ENCODE results near the gene FKBP15.

The FKBP15 gene

DNA sequence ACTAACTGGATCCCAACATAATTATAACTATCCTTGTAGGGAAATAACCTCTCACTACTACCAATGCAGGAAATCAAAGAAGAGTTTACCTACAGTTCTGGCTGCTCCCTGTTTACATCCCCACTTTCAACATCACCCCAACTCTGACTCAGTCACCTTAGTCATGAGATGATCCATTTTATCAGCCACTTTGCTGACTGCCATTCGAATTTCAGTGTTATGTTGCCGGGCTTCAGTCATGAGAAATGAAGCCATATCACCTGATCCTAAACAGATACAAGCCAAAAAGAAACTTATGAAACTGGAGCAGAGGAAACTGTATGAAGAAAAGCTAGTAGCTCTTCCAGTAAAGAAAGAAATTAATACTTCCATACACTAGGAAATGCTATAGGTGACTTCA lies 36.5 kb downstream of the FKBP15 start:
- no peak for DNase-seq (ENCODE audit: low read depth, low spot score)

GRCh38 chr9:113183956-113184488 lies 37.1 kb downstream of the FKBP15 start:
- no peak for DNase-seq (ENCODE audit: low read depth, low spot score)

DNA sequence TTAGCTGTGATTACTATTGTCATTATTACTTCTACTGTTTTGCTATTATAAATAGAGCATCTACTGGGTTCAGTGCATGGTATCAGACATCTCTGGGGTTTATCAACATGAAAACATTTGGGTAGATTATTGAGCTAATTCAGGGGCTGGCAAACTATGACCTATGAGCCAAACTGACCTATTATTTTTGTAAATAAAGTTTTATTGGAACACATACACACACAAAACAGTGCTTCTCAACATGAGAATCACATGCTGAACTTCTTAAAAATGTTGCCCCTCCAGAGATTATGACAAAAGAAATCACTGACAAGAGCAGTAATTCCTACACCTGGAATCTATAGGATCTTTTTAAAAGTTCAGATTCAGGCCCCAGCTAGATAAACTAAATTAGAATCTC lies 39.9 kb downstream of the FKBP15 start:
- DNase-seq (ENCODE audit: low read depth, low spot score): no peak

- DNase-seq (ENCODE audit: low read depth, low spot score): no peak
Measured at GRCh38 chr9:113179839-113180238, 41.2 kb downstream of the FKBP15 start.

- DNase-seq (ENCODE audit: low read depth, low spot score): no peak
Measured at GRCh38 chr9:113178087-113178486, 43.0 kb downstream of the FKBP15 start.

- DNase-seq (ENCODE audit: low read depth, low spot score): no peak
Measured at GRCh38 chr9:113177251-113177650, 43.8 kb downstream of the FKBP15 start.

DNA sequence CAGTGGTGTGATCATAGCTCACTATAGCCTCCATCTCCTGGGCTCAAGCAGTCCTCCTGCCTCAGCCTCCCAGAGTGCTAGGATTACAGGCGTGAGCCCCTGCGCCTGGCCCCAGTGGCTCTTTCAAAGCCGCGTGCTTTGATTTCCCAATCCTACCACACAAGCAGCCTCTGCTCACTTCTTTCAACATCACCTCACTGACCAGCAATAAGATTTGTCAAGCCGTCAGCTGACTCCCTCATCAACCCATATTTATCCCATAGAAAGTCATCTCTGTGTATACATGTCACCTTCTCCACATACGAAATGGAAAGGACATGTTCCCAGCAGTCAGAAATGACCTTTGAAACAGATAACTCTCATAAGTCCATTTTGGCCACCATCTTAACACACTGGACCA lies 44.3 kb downstream of the FKBP15 start:
- no peak for DNase-seq (ENCODE audit: low read depth, low spot score)

GRCh38 chr9:113173341-113173740 lies 47.7 kb downstream of the FKBP15 start:
- DNase-seq (ENCODE audit: low read depth, low spot score): no peak

DNA sequence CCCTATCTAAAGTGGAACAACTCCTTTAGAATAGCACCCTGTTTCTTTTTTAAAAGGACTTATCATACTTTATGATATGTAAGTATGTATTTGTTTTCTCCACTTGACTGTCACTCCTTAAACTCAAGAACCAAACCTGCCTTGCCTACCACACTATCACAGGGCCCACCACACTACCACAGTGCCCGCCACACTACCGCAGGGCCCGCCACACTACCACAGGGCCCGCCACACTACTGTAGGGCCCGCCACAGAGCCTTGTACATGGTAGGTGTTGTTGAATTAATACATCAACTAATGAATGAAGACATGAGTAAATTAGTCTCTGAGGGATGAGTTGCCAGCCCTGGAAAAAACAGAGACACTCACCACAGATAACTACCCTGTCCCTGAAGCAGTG lies 52.3 kb downstream of the FKBP15 start:
- no peak for DNase-seq (ENCODE audit: low read depth, low spot score)

- no peak for DNase-seq (ENCODE audit: low read depth, low spot score)
Measured at GRCh38 chr9:113166039-113166438, 55.0 kb downstream of the FKBP15 start.

DNA sequence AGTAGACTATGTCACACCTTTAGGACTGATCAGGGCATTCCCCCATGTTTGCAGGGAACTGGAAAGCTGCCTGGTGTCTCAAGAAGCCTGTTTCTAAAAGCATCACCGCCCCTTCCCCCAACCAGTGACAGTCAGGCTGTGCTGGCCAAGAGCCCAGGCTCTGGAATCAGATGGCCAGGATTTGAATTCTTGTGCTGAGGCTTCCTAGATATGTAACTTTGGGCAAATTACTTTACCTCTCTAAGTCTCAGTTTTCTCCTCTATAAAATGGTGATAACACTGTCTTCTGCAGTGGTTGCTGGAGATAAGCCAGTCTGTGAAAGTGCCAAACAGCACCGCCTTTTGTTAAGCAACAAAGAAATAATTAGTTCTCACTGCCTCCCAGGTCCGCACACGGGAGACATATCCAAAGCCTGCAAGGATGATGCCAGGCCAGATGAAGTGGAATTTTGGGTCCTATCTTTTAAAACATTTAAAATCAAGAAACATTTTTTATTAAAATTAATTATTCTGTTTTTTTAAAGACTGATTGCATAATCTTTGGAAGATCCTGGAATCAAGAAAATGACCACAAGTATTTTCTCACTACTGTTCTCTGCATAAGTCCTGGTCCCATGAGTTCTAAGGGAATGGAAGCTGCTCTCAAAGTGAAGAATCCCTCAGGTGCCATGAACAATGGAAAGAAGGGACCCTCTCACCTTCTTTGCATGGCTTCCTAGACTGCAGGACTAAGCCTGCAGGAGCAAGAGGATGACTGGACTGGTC lies 56.4 kb downstream of the FKBP15 start:
- no peak for DNase-seq (ENCODE audit: low read depth, low spot score)

- DNase-seq (ENCODE audit: low read depth, low spot score): no peak
Measured at GRCh38 chr9:113163001-113163400, 58.1 kb downstream of the FKBP15 start.

DNA sequence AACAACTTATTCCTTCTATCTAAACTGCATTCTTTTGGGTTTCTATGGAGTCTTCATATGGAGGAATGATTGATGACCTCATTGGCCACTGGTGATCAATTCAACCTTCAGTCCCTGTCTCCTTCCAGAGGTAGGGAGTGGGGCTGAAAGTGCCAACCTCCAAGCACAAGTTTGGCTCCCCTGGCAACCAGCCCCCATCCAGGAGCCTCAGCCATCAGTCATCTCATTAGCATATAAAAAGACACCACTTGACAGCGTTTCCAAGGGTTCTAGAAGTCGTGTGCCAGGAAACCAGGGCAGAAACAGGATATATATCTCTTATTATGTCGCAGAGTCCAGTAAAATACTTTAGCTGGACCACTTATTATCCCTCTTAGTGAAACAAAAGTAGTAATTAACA lies 60.5 kb downstream of the FKBP15 start:
- DNase-seq (ENCODE audit: low read depth, low spot score): no peak

DNA sequence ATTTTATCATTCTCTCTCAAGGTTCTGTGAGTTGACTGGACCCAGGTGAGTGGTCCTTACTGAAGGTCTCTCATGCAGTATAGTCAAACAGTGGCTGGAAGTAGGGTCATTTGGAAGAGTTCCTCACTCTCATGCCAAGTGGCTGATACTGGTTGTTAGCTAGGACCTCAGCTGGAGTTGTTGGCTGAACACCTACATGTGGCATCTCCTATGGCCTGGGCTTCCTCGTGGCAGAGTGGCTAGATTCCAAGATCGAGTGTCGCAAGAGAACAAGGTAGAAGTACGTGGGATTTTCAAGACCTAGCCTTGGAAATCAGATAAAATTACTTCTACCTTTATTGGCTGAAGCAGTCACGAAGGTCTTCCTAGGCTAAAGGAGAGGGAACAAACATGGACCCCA lies 62.6 kb downstream of the FKBP15 start:
- DNase-seq (ENCODE audit: low read depth, low spot score): no peak

- DNase-seq (ENCODE audit: low read depth, low spot score): no peak
Measured at GRCh38 chr9:113156880-113157279, 64.2 kb downstream of the FKBP15 start.

- no peak for DNase-seq (ENCODE audit: low read depth, low spot score)
Measured at GRCh38 chr9:113155911-113156588, 65.0 kb downstream of the FKBP15 start.

DNA sequence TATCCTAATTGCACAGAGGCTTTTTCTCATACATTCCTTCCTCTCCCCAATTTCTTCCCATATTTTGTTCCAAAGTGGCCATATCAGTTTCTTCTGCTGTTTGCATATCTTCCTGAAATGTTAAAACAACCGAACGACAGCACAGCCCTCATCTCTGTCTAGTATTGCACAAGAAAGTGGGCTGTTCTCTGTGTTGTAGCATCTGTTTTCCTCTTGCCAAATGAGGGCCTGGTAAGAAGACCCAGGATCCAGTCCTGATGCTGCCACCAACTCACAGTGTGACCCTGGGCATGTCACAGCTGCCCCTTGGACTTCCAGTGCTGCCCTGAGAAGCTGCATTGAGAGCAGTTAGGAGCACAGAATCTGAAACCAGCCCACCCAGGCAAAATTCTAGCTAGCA lies 66.1 kb downstream of the FKBP15 start:
- no peak for DNase-seq (ENCODE audit: low read depth, low spot score)

GRCh38 chr9:113154471-113154870 lies 66.6 kb downstream of the FKBP15 start:
- DNase-seq (ENCODE audit: low read depth, low spot score): no peak

DNA sequence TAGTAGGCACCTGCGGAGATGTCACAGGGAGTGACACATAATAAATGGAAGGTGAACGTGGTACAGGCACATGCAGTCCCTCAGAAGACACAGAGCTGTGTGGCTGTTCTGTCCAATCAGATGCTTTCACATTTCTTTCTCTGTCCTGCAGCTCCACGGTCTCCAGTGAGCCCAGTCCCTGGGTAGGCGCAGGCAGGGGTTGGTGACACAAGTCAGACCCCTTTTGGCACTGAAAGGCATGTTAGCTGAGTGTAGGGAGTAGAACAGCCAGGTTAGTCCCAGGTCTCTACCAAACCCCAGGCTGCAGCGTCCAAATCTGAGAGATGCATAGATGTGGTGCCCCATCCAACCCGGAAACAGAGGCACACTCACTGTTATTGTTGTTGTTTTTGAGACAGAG lies 67.5 kb downstream of the FKBP15 start:
- DNase-seq (ENCODE audit: low read depth, low spot score): no peak

GRCh38 chr9:113152699-113153098 lies 68.4 kb downstream of the FKBP15 start:
- no peak for DNase-seq (ENCODE audit: low read depth, low spot score)

GRCh38 chr9:113151696-113152630 lies 69.1 kb downstream of the FKBP15 start:
- DNase-seq (ENCODE audit: low read depth, low spot score): no peak
